ENCODE results near the gene PTPRN2.
"Not testable (repeated sequence)": the region's sequence is repeated elsewhere in the genome, so short reads cannot be mapped to it uniquely, and the experiment has no call there.

The PTPRN2 gene

GRCh38 chr7:157700231-157701005 is 887.2 kb downstream of the PTPRN2 start:
- no peak for DNase-seq (ENCODE audit: low read depth in 2 of 2)

- DNase-seq (ENCODE audit: low read depth in 2 of 2), result no peak
These were observed 888.1 kb downstream of the PTPRN2 start for GRCh38 chr7:157699357-157700013.

- not testable (repeated sequence) for DNase-seq (ENCODE audit: low read depth in 2 of 2)
These were observed 890.3 kb downstream of the PTPRN2 start for GRCh38 chr7:157697287-157697686.

DNA sequence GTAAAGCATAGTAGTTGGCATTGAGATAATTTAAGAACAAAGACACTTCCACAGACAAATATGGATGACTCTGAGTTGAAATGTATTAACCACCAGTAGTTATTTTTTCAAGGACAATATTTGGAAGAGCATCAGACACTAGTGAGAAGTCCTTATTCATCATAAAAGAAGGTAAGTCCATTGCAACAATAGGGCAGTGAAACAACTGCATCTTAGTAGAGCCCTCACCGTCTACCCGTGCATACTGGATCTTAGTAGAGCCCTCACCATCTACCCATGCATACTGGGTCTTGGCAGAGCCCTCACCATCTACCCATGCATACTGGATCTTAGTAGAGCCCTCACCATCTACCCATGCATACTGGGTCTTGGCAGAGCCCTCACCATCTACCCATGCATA is 892.0 kb downstream of the PTPRN2 start:
- DNase-seq (ENCODE audit: low read depth in 2 of 2), result not testable (repeated sequence)

DNA sequence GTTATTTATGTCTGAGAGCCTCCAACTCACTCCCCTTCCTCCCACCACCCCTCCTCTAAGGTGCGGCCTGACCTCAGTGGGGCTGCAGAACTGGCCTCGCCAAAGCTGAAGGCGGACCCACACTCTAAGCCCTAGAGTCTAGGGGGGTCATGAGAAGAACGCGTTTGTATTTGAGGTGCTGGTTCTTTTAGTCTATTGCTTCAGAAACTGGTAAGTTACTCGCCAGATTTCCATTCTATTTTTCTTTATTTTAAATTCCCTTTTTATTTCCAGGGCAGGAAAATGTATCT is 893.3 kb downstream of the PTPRN2 start:
- DNase-seq (ENCODE audit: low read depth in 2 of 2), result no peak

DNA sequence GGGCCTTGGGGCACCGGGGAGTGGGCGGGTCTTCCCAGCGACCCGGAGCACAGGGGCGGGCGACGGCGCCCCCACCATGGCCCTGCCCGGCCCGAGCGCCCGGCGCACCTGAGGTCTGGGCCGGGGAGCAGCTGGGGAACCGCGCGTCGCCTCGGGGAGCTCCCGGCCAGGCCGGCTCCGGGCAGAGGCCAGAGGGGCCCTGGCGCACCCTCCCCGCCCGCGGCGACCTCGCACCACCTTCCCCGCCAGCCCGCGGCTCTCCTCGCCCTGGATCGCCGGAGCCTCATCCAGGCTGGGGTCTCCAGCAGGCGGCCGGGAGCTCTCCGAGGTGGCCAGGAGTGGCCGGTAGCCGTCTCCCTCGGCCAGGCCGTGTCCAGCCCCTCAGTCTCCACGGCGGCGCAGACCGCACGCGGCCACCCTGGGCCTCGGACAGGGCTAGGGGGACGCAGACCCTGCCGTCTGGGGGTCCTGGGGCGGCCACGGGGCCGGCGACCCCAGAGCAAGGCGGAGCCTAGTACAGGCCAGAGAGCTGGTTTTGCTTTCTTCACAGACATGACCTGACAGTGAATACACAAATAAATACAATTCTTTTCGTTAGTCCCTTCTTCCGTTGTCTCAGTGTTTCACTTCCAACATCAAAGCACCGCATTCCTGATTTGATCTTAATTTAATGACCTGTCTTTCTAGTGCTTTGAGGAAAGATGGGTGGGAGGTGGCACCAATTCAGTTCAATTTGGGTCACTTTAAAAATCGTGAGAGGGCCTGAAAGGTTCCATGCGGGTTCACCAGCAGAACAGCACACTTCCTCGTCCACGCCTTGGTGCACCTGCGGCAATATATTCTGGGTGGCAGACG is 893.9 kb downstream of the PTPRN2 start:
- DNase-seq (ENCODE audit: low read depth in 2 of 2), result no peak

GRCh38 chr7:157693071-157693520 is 894.5 kb downstream of the PTPRN2 start:
- DNase-seq (ENCODE audit: low read depth in 2 of 2), result no peak

- no peak for DNase-seq (ENCODE audit: low read depth in 2 of 2)
These were observed 895.1 kb downstream of the PTPRN2 start for GRCh38 chr7:157692460-157693011.

DNA sequence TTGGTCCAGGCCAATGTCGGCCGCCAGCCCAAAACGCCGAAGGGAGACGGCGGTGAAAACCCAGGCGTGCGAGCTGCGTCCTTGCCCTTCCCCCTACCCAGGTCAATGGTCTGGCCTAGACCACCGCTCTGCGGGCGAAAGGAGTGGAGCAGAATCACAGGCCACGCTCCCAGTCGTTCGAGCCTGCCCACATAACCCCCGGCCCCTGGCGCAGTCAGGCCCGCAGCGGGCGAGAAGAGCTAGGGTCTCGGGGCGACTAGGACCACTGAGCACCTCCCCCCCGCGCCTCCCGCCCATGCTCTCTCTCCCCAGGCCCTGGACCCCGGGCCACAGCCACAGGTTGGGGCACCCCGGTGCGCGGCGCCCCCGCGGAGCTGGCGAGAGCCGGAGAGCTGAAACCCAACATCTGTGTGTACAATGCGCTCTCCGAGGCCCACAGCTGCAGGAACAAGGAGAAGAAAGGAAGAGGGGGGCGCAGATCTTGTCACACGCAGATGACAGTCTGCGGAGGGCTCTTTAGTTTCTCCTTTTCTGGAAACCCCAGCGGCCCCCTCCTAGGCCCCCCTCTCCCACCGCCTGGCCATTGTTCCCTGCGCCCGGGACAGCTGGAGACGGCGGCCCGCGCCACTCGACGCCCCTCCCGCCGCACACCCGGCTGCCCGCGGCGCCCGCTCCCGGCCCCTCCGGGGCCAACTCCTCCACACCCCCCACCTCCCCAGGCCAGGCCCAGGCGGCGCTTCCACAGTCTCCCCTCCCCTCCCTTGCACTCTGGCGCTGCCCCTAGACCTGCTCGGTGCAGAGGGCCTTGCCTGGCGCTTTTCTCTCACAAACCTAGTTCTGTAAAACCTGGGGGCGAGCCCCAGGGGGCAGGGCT is 895.8 kb downstream of the PTPRN2 start:
- no peak for DNase-seq (ENCODE audit: low read depth in 2 of 2)

DNA sequence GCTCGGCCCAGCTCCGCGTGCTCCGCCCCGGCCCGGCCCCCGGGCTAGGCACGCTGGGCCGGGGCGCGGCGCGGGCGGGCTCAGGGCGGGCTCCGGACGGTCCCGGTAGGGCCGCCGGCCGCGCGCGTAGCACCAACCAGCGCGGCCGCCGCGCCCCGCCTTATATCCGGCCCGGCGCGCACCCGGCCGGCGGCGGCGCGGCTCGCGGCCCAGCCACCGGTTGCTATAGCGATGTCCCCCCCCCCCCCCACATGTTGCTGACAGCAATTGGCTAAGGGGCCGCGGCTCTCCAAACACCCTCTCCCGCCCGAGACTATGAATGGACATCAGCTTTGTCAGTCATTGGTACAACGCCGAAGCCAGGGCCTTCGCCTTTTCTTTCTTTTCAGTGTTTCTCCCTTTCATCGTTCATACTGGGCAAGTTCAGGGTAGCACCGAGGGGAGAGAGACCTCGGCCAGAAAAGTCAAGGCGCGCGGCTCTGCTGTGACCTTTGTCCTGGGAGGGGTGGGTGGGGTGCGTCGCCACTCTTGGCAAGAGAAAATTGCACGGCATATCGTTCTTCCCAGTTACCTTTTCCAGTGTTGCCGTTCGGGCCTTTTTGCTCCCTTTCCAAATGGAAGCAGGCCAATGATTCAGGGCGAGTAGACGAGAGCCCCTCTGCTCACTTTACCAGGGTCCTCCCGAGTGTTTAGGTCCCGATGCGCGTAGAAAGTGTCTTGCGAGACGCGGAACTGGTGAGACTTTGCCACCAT is 896.6 kb downstream of the PTPRN2 start:
- no peak for DNase-seq (ENCODE audit: low read depth in 2 of 2)

DNA sequence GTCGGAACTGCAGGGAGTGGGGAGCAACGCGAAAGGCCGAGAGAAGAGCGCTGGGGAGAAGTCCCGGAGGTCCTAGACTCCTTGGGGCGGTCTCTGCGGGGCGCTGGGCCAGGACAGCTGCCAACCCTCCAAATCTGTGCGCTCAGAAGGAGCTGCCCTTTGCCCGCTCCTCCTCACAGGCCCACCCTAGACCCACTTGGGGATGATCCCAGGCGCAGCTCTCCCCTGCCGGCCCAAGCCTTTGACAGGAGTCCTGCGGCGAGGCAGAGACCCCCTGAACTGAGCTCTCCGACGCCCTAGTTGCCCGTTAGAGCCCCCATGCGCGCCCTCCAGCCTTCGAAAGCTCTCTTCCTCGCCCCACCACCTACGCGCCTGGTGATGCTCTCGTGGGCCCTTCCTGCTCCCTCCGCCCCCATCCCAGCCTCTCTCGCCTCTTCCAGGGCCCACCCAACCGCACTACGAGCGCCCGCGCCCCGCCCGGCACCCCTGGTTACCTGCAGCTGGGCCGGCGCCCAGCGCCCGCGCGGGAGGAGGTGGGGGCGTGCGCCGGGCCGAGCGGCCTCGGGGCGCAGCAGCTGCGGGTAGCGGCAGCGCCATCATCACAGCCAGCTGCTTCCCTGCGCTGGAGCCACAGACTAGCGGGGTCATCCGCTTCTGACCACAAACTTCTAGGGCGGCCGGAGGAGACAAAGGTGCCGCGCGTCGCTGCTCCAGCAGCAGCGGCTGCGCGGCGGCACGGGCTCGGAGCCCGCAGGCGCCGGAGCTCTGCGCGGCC is 897.4 kb downstream of the PTPRN2 start:
- DNase-seq (ENCODE audit: low read depth in 2 of 2), result no peak

DNA sequence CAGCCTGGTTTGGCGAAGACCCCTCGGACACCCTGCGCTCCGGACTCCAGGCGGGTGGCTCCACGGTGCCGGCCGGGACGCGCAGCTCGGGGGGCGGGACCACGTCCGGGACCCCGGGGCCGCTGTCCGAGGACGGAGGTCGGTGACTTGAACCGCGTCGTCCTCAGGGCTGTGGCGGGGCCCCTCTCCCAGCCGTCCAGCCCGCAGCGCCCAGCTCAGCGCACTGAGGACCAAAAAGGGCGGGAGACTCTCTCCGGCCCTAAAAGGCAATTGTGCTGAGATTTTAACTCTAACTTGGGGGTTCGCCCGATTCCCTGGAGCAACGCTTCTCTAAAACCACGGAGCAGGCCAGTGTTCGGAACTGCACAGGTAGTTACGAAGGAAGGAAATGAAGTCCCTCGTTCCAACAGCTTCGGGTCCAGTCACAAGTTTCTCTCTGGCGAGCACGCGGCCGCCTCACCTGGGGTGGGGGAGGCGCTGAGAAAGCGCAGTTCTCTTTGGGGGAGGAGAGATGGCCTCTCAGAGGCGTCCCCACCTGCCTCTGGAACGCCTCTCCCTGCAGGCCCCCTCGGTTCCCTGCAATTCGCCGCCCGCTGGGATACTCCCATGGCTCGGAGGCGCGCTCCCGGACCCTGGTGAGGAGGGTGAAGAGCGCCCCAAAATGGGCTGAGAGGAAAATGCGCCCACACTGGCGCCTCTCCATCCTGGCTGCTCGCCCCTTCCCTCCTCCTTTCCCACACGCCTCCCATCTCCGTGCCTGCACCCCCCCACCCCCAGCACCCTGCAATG is 898.2 kb downstream of the PTPRN2 start:
- no peak for DNase-seq (ENCODE audit: low read depth in 2 of 2)

DNA sequence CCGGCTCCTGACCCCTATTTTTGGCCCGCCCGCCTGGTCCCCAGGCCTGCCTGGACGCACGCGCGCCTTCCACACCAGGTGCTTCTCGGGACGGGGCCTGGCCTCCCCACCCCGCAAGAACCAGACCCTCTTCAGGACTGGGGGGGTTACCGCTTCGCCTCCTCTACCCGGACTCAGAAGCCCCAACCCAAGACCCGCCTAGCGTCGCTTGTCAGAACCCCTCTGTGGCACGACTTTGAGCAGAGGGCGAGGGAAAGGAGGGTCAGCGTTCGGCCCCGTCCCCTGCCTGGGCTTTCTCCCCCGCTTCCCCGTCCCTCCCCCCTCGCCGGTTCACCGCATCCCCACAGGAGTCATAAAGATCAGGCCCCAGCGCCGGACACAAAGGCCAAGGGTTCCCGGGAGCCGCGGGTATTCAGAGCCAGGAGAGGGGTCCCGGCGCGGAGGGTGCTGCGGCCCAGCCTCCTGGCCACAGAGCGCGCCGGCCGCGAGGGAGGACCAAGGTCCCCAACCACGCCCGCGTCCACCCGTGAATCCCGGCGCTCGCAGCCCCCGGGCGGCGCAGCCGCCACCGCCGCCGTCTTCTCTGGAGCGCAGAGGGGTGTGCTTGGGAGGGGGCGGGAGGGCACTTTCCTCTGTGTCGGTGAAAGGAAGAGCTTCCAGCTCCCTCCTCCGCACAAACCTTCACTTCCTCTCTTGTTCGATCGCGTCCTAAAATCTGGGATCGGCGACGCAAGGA is 898.9 kb downstream of the PTPRN2 start:
- DNase-seq (ENCODE audit: low read depth in 2 of 2), result no peak

GRCh38 chr7:157687845-157688532 is 899.6 kb downstream of the PTPRN2 start:
- no peak for DNase-seq (ENCODE audit: low read depth in 2 of 2)

- DNase-seq (ENCODE audit: low read depth in 2 of 2), result no peak
These were observed 900.5 kb downstream of the PTPRN2 start for GRCh38 chr7:157687158-157687557.

- DNase-seq (ENCODE audit: low read depth in 2 of 2), result no peak
These were observed 901.2 kb downstream of the PTPRN2 start for GRCh38 chr7:157686285-157686894.

All from stimulated activated CD8-positive, alpha-beta memory T cell treated with anti-CD3 and anti-CD28 coated beads, Interleukin-15, amount 100 ng/mL, for 48 hours (primary cell).